DND-41 (cell line): ENCODE measurements around the gene CELSR1.

Experiments used
- ATAC-seq: fragments of 200-7000 bp; cut with Tn5 transposase; 3 replicates; pipeline ENCODE4 v1.9.1; 2021; ENCODE audit warnings: low read depth; ENCODE audit not compliant: insufficient read depth
- DNase-seq: peaks from one replicate; pipeline ENCODE4 v3.0.0-alpha.2; 2020
- H2AFZ ChIP-seq: 2 replicates; pipeline ENCODE4 v1.6.0; 2012; ENCODE audit warnings: low read depth, low read length
- H3K27ac ChIP-seq: 2 replicates; pipeline ENCODE4 v1.5.1; 2012; ENCODE audit warnings: low read length, inconsistent platforms
- H3K27me3 ChIP-seq: fragments of 200-600 bp; sonication (generic); 2 replicates; pipeline ENCODE4 v1.6.0; 2012; ENCODE audit warnings: low read length, mild to moderate bottlenecking, inconsistent platforms; ENCODE audit not compliant: insufficient read depth, poor library complexity
- H3K36me3 ChIP-seq: 2 replicates; pipeline ENCODE4 v1.5.1; 2012; ENCODE audit warnings: low read length, inconsistent platforms; ENCODE audit not compliant: insufficient read depth
- H3K4me1 ChIP-seq: 2 replicates; pipeline ENCODE4 v1.5.1; 2012; ENCODE audit warnings: mild to moderate bottlenecking, low read length; ENCODE audit not compliant: insufficient read depth
- H3K4me2 ChIP-seq: 2 replicates; pipeline ENCODE4 v1.6.0; 2012; ENCODE audit warnings: mild to moderate bottlenecking, moderate library complexity, low read length, inconsistent platforms; ENCODE audit not compliant: insufficient read depth
- H3K4me3 ChIP-seq, 2 experiments: fragments of 200-600 bp in 1 of 2; shearing (Covaris generic) in 1 of 2; 2 replicates each; pipeline ENCODE4 v1.5.1; 2012 to 2016; ENCODE audit warnings: inconsistent platforms in 2 of 2, low read length in 2 of 2, mild to moderate bottlenecking in 2 of 2, low read depth in 1 of 2, moderate library complexity in 1 of 2
- H3K79me2 ChIP-seq: 2 replicates; pipeline ENCODE4 v1.6.0; 2012; ENCODE audit warnings: low read length, inconsistent platforms; ENCODE audit not compliant: insufficient read depth
- H3K9ac ChIP-seq: 2 replicates; pipeline ENCODE4 v1.6.0; 2012; ENCODE audit warnings: low read depth, mild to moderate bottlenecking, inconsistent platforms, low read length, moderate library complexity
- H3K9me3 ChIP-seq: 2 replicates; pipeline ENCODE4 v1.5.1; 2012; ENCODE audit warnings: low read length, moderate library complexity, mild to moderate bottlenecking, inconsistent platforms; ENCODE audit not compliant: insufficient read depth, severe bottlenecking
- H4K20me1 ChIP-seq: 2 replicates; pipeline ENCODE4 v1.6.0; 2012; ENCODE audit warnings: low read length; ENCODE audit not compliant: insufficient read depth
- EZH2 ChIP-seq: IDR thresholded peaks from 3 replicates; pipeline ENCODE4 v1.6.1; 2012; ENCODE audit warnings: borderline replicate concordance, low read depth, mild to moderate bottlenecking, moderate library complexity, low read length, inconsistent platforms; ENCODE audit not compliant: severe bottlenecking
- TF ChIP-seq, protein P1 (sequence below): IDR thresholded peaks from 2 replicates; pipeline ENCODE4 v1.5.1; 2012; ENCODE audit warnings: borderline replicate concordance, low read length, moderate library complexity, mild to moderate bottlenecking; ENCODE audit not compliant: poor library complexity, severe bottlenecking; ENCODE audit errors: extremely low read depth

Gene CELSR1

DNA sequence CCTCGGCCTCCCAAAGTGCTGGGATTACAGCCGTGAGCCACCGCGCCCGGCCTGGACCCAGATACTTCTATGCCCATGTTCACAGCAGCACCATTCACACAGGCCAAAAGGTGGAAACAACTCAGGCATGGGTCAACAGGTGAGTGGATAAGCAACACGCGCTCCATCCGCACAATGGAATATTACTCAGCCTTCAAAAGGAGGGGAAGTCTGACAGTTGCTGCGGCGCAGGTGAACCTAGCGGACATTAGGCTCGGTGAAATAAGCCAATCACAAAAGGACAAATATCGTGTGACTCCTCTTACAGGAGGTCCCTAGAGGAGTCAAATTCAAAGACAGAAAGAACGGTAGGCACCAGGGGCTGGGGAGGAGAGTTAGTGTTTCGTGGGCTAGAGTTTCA is 154.9 kb downstream of the CELSR1 start:
- no peak for DNase-seq
- Histone ChIP-seq H3K27ac (no peak overlapping the region), H2AFZ (no peak overlapping the region), H4K20me1 (no peaks in the 10 kb centered on the region), H3K36me3 (no peaks in the 10 kb centered on the region), H3K9me3 (no peaks in the 10 kb centered on the region), H3K4me1 (no peaks in the 10 kb centered on the region), H3K79me2 (no peaks in the 10 kb centered on the region), H3K4me2 (no peak overlapping the region), H3K27me3 (no peaks in the 10 kb centered on the region), H3K9ac (no peak overlapping the region), H3K4me3 (no peak overlapping the region)
- TF ChIP-seq, protein P1, sequence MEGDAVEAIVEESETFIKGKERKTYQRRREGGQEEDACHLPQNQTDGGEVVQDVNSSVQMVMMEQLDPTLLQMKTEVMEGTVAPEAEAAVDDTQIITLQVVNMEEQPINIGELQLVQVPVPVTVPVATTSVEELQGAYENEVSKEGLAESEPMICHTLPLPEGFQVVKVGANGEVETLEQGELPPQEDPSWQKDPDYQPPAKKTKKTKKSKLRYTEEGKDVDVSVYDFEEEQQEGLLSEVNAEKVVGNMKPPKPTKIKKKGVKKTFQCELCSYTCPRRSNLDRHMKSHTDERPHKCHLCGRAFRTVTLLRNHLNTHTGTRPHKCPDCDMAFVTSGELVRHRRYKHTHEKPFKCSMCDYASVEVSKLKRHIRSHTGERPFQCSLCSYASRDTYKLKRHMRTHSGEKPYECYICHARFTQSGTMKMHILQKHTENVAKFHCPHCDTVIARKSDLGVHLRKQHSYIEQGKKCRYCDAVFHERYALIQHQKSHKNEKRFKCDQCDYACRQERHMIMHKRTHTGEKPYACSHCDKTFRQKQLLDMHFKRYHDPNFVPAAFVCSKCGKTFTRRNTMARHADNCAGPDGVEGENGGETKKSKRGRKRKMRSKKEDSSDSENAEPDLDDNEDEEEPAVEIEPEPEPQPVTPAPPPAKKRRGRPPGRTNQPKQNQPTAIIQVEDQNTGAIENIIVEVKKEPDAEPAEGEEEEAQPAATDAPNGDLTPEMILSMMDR: no peak
- TF ChIP-seq EZH2: no peak
- no peak for ATAC-seq

DNA sequence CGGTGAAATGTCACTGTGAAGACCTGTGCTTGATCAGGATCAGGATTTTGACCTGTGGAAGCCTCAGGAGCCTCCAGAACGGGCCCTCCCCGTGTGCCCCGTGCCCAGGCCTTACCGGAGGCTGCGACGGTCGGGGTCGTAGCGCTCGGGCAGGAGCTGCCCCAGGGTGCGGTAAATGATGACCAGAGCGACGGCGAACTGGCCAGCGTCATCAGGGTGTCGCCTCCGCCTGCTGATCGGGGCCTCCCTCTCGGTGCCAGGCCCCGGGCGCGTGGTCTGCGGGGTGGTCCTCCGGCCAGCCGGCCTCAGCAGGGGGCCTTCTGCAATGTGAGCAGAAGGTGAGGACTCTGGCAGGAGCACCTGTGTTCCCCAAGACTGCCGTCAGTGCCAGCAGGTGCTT is 155.7 kb downstream of the CELSR1 start:
- Histone ChIP-seq H3K27me3 (no peaks in the 10 kb centered on the region), H3K4me1 (no peaks in the 10 kb centered on the region), H3K36me3 (no peaks in the 10 kb centered on the region), H4K20me1 (no peaks in the 10 kb centered on the region), H3K27ac (no peak overlapping the region), H3K4me2 (no peak overlapping the region), H2AFZ (no peak overlapping the region), H3K79me2 (no peaks in the 10 kb centered on the region), H3K4me3 (no peak overlapping the region), H3K9me3 (no peaks in the 10 kb centered on the region), H3K9ac (no peak overlapping the region)
- TF ChIP-seq EZH2: no peak
- TF ChIP-seq, protein P1: no peak
- DNase-seq (no peak), ATAC-seq (no peak)

DNA sequence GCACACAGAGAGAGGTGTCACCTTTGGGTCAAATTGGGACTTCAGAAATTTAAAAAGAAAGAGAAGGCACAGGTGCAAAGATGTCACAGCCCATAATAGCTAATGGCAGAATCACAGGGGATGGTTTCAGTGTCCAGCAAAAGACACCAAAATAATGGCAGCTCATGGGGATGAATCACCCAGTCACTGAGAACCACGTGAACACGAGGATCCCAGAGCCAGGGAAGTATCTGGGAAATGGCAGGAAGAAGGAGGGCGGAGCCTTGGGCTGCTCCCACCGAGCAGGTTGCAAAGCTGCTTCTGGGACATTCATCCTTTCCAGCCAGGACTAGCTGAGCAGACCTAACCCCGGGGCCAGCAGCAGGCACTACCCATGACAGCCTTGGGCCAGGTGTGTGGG is 156.3 kb downstream of the CELSR1 start:
- no peak for ATAC-seq
- Histone ChIP-seq H3K4me1 (no peaks in the 10 kb centered on the region), H3K27me3 (no peaks in the 10 kb centered on the region)

More for the DNA sequence above, 156.3 kb downstream of the CELSR1 start:
- DNase-seq: no peak
- H3K9ac ChIP-seq: no peak overlapping the region
- H3K79me2 ChIP-seq: no peaks in the 10 kb centered on the region
- no peak overlapping the region for H2AFZ ChIP-seq
- H3K4me3 ChIP-seq: no peak overlapping the region
- no peak overlapping the region for H3K4me2 ChIP-seq
- TF ChIP-seq, protein P1: no peak
- TF ChIP-seq EZH2: no peak
- no peaks in the 10 kb centered on the region for H4K20me1 ChIP-seq
- no peaks in the 10 kb centered on the region for H3K36me3 ChIP-seq
- no peaks in the 10 kb centered on the region for H3K9me3 ChIP-seq
- H3K27ac ChIP-seq: no peak overlapping the region
